GM19193 (cell line): ENCODE data around the gene FBXW8.

Experiments
- POLR2A ChIP-seq: IDR thresholded peaks from 4 replicates; pipeline ENCODE4 v1.6.1; 2011; ENCODE audit not compliant: insufficient read depth, insufficient read length; ENCODE audit errors: extremely low read depth

The FBXW8 gene

GRCh38 chr12:116903818-116904217 is 6.9 kb upstream of the FBXW8 start:
- TF ChIP-seq POLR2A, result no peak

GRCh38 chr12:116906285-116906684 is 4.5 kb upstream of the FBXW8 start:
- no peak for TF ChIP-seq POLR2A

GRCh38 chr12:116910280-116910644 is 488 bp upstream of the FBXW8 start:
- TF ChIP-seq POLR2A, result no peak

GRCh38 chr12:116915326-116915725 is 4.6 kb downstream of the FBXW8 start:
- no peak for TF ChIP-seq POLR2A

- TF ChIP-seq POLR2A, result no peak
Observed at GRCh38 chr12:116916122-116916521, 5.4 kb downstream of the FBXW8 start.

- no peak for TF ChIP-seq POLR2A
Observed at GRCh38 chr12:116916714-116917114, 6.0 kb downstream of the FBXW8 start.

- TF ChIP-seq POLR2A, result no peak
Observed at GRCh38 chr12:116918464-116918863, 7.7 kb downstream of the FBXW8 start.

- TF ChIP-seq POLR2A, result no peak
Observed at GRCh38 chr12:116919247-116919661, 8.5 kb downstream of the FBXW8 start.

GRCh38 chr12:116919706-116920485 is 9.1 kb downstream of the FBXW8 start:
- TF ChIP-seq POLR2A, result no peak

GRCh38 chr12:116920939-116921338 is 10.2 kb downstream of the FBXW8 start:
- TF ChIP-seq POLR2A, result no peak

- no peak for TF ChIP-seq POLR2A
Observed at GRCh38 chr12:116922194-116922897, 11.6 kb downstream of the FBXW8 start.

GRCh38 chr12:116924558-116925453 is 14.1 kb downstream of the FBXW8 start:
- TF ChIP-seq POLR2A, result no peak

GRCh38 chr12:116926283-116927243 is 15.8 kb downstream of the FBXW8 start:
- no peak for TF ChIP-seq POLR2A

GRCh38 chr12:116927244-116927940 is 16.6 kb downstream of the FBXW8 start:
- TF ChIP-seq POLR2A, result no peak

- TF ChIP-seq POLR2A, result no peak
Observed at GRCh38 chr12:116928504-116928903, 17.8 kb downstream of the FBXW8 start.
